ENCODE results near the gene TRIM44.

DNA sequence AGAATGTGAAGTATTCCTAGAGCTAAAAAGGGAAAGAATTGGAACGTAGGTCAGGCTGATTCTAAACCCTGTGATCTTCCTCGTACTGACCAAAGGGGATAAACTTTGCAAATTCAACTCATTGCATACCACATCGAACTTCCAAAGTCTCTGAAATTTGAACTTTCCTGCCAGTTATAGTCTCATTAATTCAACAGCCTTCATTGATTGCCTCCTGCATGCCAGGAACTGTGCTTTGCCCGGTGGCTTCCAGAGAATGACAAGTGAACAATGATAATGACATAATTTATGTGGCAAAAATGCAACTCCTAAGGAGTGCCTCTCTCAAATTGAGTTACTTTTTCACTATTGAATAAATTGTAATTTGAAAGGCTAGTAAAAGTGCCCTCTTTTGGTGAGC, 173.6 kb downstream of the TRIM44 start:
- TF ChIP-seq, protein P1, sequence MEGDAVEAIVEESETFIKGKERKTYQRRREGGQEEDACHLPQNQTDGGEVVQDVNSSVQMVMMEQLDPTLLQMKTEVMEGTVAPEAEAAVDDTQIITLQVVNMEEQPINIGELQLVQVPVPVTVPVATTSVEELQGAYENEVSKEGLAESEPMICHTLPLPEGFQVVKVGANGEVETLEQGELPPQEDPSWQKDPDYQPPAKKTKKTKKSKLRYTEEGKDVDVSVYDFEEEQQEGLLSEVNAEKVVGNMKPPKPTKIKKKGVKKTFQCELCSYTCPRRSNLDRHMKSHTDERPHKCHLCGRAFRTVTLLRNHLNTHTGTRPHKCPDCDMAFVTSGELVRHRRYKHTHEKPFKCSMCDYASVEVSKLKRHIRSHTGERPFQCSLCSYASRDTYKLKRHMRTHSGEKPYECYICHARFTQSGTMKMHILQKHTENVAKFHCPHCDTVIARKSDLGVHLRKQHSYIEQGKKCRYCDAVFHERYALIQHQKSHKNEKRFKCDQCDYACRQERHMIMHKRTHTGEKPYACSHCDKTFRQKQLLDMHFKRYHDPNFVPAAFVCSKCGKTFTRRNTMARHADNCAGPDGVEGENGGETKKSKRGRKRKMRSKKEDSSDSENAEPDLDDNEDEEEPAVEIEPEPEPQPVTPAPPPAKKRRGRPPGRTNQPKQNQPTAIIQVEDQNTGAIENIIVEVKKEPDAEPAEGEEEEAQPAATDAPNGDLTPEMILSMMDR (IDR thresholded peaks at IDR 0.05): no peak
- TF ChIP-seq POLR2A (IDR thresholded peaks at IDR 0.05): no peak

All from right lobe of liver (tissue), 4 donors.